ENCODE measurements around the gene NUCB2.
"Not testable (repeated sequence)": the region's sequence is repeated elsewhere in the genome, so short reads cannot be mapped to it uniquely, and the experiment has no call there.

Gene NUCB2

GRCh38 chr11:17276236-17277023 lies at the start of gene NUCB2:
Gene NUCB2, plus strand, starts transcription at chr11:17276739. Its CDS starts 18,585 bp downstream, at chr11:17295324.
- H2AFZ ChIP-seq (ENCODE audit: low read length) = peak within 1 kb of the TSS; percentile 33; the same call in 1 of the 2 replicates
- peaks cover 18% of the 10 kb centered on the region; the same call in 1 of the 2 replicates for H3F3A ChIP-seq (ENCODE audit: low read depth)
- peaks cover 57% of the 10 kb centered on the region for H3K4me1 ChIP-seq (ENCODE audit: insufficient read depth, low read length, poor library complexity, severe bottlenecking)
- peak within 1 kb of the TSS; percentile 84 for H3K4me3 ChIP-seq (ENCODE audit: low read length, poor library complexity, severe bottlenecking)
- peak within 1 kb of the TSS; percentile 90 for H3K4me2 ChIP-seq (ENCODE audit: low read depth, low read length, poor library complexity, severe bottlenecking)
- TF ChIP-seq, protein P1, sequence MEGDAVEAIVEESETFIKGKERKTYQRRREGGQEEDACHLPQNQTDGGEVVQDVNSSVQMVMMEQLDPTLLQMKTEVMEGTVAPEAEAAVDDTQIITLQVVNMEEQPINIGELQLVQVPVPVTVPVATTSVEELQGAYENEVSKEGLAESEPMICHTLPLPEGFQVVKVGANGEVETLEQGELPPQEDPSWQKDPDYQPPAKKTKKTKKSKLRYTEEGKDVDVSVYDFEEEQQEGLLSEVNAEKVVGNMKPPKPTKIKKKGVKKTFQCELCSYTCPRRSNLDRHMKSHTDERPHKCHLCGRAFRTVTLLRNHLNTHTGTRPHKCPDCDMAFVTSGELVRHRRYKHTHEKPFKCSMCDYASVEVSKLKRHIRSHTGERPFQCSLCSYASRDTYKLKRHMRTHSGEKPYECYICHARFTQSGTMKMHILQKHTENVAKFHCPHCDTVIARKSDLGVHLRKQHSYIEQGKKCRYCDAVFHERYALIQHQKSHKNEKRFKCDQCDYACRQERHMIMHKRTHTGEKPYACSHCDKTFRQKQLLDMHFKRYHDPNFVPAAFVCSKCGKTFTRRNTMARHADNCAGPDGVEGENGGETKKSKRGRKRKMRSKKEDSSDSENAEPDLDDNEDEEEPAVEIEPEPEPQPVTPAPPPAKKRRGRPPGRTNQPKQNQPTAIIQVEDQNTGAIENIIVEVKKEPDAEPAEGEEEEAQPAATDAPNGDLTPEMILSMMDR (conservative IDR thresholded peaks at IDR 0.05; ENCODE audit: low read length) = no peak
- no peak for TF ChIP-seq EZH2phosphoT487 (IDR thresholded peaks at IDR 0.05; ENCODE audit: borderline replicate concordance)
- H3K27me3 ChIP-seq (ENCODE audit: insufficient read depth, low read length, poor library complexity, severe bottlenecking) = no peaks in the 10 kb centered on the region
- H3K9ac ChIP-seq (ENCODE audit: low read depth, low read length, poor library complexity, severe bottlenecking) = peak within 1 kb of the TSS; percentile 99
- H4K20me1 ChIP-seq (ENCODE audit: insufficient read depth, low read length, poor library complexity, severe bottlenecking) = peaks cover 37% of the 10 kb centered on the region
- no peaks in the 10 kb centered on the region for H3K9me2 ChIP-seq (replicated peaks; ENCODE audit: low read depth, low read length)
- peaks cover 54% of the 10 kb centered on the region for H3K79me2 ChIP-seq (ENCODE audit: insufficient read depth, low read length)
- peaks cover 2% of the 10 kb centered on the region for H3K36me3 ChIP-seq (ENCODE audit: insufficient read depth, low read length)
- H3K9me3 ChIP-seq (ENCODE audit: insufficient read depth, low read depth, low read length) = no peaks in the 10 kb centered on the region

DNA sequence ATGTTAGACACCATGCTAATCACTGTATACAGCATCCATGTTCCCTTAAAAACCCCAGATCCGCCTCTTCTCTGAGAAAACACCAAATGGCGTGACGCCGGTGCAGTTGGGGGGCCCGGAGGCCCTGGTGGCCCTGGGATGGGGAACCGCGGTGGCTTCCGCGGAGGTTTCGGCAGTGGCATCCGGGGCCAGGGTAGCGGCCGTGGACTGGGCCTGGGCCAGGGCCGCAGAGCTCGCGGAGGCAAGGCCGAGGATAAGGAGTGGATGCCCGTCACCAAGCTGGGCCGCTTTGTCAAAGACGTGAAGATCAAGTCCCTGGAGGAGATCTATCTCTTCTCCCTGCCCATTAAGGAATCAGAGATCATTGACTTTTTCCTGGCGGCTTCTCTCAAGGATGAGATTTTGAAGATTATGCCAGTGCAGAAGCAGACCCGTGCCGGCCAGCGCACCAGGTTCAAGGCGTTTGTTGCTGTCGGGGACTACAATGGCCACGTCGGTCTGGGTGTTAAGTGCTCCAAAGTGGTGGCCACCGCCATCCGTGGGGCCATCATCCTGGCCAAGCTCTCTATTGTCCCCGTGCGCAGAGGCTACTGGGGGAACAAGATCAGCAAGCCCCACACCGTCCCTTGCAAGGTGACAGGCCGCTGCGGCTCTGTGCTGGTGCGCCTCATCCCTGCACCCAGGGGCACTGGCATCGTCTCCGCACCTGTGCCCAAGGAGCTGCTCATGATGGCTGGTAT lies 48.2 kb upstream of the NUCB2 start:
- H3K9ac ChIP-seq (ENCODE audit: low read depth, low read length, poor library complexity, severe bottlenecking); H3K4me2 ChIP-seq (ENCODE audit: low read depth, low read length, poor library complexity, severe bottlenecking); H3K4me3 ChIP-seq (ENCODE audit: low read length, poor library complexity, severe bottlenecking); H3K36me3 ChIP-seq (ENCODE audit: insufficient read depth, low read length); H3K79me2 ChIP-seq (ENCODE audit: insufficient read depth, low read length); H3K9me3 ChIP-seq (ENCODE audit: insufficient read depth, low read depth, low read length); H4K20me1 ChIP-seq (ENCODE audit: insufficient read depth, low read length, poor library complexity, severe bottlenecking); H3F3A ChIP-seq (ENCODE audit: low read depth); H3K9me2 ChIP-seq (replicated peaks; ENCODE audit: low read depth, low read length); H3K4me1 ChIP-seq (ENCODE audit: insufficient read depth, low read length, poor library complexity, severe bottlenecking); H3K27me3 ChIP-seq (ENCODE audit: insufficient read depth, low read length, poor library complexity, severe bottlenecking); H2AFZ ChIP-seq (ENCODE audit: low read length): not testable (repeated sequence)

- H3K27me3 ChIP-seq (ENCODE audit: insufficient read depth, low read length, poor library complexity, severe bottlenecking) = no peaks in the 10 kb centered on the region
- H3K9ac ChIP-seq (ENCODE audit: low read depth, low read length, poor library complexity, severe bottlenecking) = no peak overlapping the region
- peaks cover 6% of the 10 kb centered on the region for H3K4me1 ChIP-seq (ENCODE audit: insufficient read depth, low read length, poor library complexity, severe bottlenecking)
- no peaks in the 10 kb centered on the region for H3F3A ChIP-seq (ENCODE audit: low read depth)
- peak overlapping the region; percentile 64 for H3K4me2 ChIP-seq (ENCODE audit: low read depth, low read length, poor library complexity, severe bottlenecking)
- no peaks in the 10 kb centered on the region for H3K9me2 ChIP-seq (replicated peaks; ENCODE audit: low read depth, low read length)
- H4K20me1 ChIP-seq (ENCODE audit: insufficient read depth, low read length, poor library complexity, severe bottlenecking) = no peaks in the 10 kb centered on the region
- no peaks in the 10 kb centered on the region for H3K9me3 ChIP-seq (ENCODE audit: insufficient read depth, low read depth, low read length)
- H3K79me2 ChIP-seq (ENCODE audit: insufficient read depth, low read length) = no peaks in the 10 kb centered on the region
- peak overlapping the region; percentile 57 for H3K4me3 ChIP-seq (ENCODE audit: low read length, poor library complexity, severe bottlenecking)
- H3K36me3 ChIP-seq (ENCODE audit: insufficient read depth, low read length) = no peaks in the 10 kb centered on the region
- no peak for TF ChIP-seq EZH2phosphoT487 (IDR thresholded peaks at IDR 0.05; ENCODE audit: borderline replicate concordance)
- TF ChIP-seq, protein P1 (conservative IDR thresholded peaks at IDR 0.05; ENCODE audit: low read length) = no peak
- H2AFZ ChIP-seq (ENCODE audit: low read length) = no peak overlapping the region
Observed at GRCh38 chr11:17229481-17230152, 46.9 kb upstream of the NUCB2 start.

Measured in Loucy (cell line).